ENCODE measurements around the gene SYT3.

DNA sequence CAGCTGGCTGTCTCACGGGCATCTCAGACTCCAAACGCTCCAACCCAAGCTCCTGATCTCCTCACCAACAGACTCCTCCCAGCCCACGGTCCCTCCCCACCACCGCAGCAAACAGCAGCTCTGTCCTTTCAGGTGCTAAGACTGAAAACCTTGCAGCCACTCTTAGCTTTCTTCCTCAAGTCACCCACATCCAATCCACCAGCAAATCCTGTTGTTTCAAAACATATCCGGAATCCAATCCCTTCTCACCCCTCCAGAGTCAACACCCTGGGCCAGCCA, 30.4 kb upstream of the SYT3 start:
- TF ChIP-seq EP300 (IDR thresholded peaks at IDR 0.05) = no peak
- TF ChIP-seq, protein P1, sequence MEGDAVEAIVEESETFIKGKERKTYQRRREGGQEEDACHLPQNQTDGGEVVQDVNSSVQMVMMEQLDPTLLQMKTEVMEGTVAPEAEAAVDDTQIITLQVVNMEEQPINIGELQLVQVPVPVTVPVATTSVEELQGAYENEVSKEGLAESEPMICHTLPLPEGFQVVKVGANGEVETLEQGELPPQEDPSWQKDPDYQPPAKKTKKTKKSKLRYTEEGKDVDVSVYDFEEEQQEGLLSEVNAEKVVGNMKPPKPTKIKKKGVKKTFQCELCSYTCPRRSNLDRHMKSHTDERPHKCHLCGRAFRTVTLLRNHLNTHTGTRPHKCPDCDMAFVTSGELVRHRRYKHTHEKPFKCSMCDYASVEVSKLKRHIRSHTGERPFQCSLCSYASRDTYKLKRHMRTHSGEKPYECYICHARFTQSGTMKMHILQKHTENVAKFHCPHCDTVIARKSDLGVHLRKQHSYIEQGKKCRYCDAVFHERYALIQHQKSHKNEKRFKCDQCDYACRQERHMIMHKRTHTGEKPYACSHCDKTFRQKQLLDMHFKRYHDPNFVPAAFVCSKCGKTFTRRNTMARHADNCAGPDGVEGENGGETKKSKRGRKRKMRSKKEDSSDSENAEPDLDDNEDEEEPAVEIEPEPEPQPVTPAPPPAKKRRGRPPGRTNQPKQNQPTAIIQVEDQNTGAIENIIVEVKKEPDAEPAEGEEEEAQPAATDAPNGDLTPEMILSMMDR (IDR thresholded peaks at IDR 0.05) = no peak
- no peak for TF ChIP-seq POLR2A (IDR thresholded peaks at IDR 0.05)
- no peak for TF ChIP-seq POLR2AphosphoS5 (IDR thresholded peaks at IDR 0.05)

Measured in upper lobe of left lung (tissue), 4 donors.